H1 (cell line): Measurements from ENCODE around the gene THOP1. TPM values are rescaled to one million over a fixed set of nuclear protein-coding genes. Genes with fewer than 3 reads are reported as not detected.
A peak's percentile ranks its signal among the peaks of the same experiment; 100 is the strongest.

ENCODE experiments used
- BRCA1 ChIP-seq: IDR thresholded peaks from 2 replicates; pipeline ENCODE4 v1.6.1; 2012; ENCODE audit warnings: low read depth, low read length, improper control_type of control experiment
- JUND ChIP-seq: IDR thresholded peaks from 2 replicates; pipeline ENCODE4 v1.6.1; 2011; ENCODE audit warnings: mild to moderate bottlenecking, improper control_type of control experiment, low read length
- PHF8 ChIP-seq: fragments of 200-600 bp; sonication (generic); conservative IDR thresholded peaks from 2 replicates; pipeline ENCODE4 v1.7.1; 2012; ENCODE audit warnings: low read depth, mild to moderate bottlenecking, inconsistent platforms, low read length, moderate library complexity
- RNF2 ChIP-seq: fragments of 200-900, 300-1000 bp; sonication (generic); IDR thresholded peaks from 2 replicates; pipeline ENCODE4 v1.7.1; 2016; ENCODE audit warnings: borderline replicate concordance, low read depth, mild to moderate bottlenecking, antibody characterized with exemption, low read length; ENCODE audit not compliant: poor library complexity, severe bottlenecking; ENCODE audit errors: missing control alignments
- TAF1 ChIP-seq: IDR thresholded peaks from 2 replicates; pipeline ENCODE4 v1.6.1; 2011; ENCODE audit warnings: mild to moderate bottlenecking, low read depth, low read length
- polyA plus RNA-seq, 7 experiments: library from polyadenylated mRNA; depleted of rRNA in 3 of 7; stranded (reverse) in 5 of 7; unstranded in 2 of 7; fragments of >200 nt in 5 of 7; fragments of 200-250 nt in 2 of 7; gene quantifications; 1 replicate in 5 of 7; 2 replicates in 1 of 7; 4 replicates in 1 of 7; pipeline versions ENCODE4 v1.2.1 to v1.2.3, GENCODE V29; 2011 to 2013; ENCODE audit warnings: missing spikeins in 2 of 7, mixed read lengths in 2 of 7
- total RNA-seq: library from RNA; stranded (reverse); fragmentation: NEBNext Ultra II Directional; extraction: Animal tissue kit (Norgen Biotek cat#: 25700); gene quantifications from 2 replicates; pipeline ENCODE4 v1.2.1, GENCODE V29; 2021
- TF ChIP-seq, protein P1 (sequence below): fragments of 300-600 bp; sonication (generic); IDR thresholded peaks from 2 replicates; pipeline ENCODE4 v1.7.1; 2012; ENCODE audit warnings: low read length, moderate library complexity, mild to moderate bottlenecking, inconsistent platforms; ENCODE audit not compliant: insufficient replicate concordance

Gene THOP1
- total and polyA plus RNA-seq, 2 of the 8 experiments (the other 6 are each of a cell fraction or from before 2014, with no cell fraction given): 136 to 159 TPM

DNA sequence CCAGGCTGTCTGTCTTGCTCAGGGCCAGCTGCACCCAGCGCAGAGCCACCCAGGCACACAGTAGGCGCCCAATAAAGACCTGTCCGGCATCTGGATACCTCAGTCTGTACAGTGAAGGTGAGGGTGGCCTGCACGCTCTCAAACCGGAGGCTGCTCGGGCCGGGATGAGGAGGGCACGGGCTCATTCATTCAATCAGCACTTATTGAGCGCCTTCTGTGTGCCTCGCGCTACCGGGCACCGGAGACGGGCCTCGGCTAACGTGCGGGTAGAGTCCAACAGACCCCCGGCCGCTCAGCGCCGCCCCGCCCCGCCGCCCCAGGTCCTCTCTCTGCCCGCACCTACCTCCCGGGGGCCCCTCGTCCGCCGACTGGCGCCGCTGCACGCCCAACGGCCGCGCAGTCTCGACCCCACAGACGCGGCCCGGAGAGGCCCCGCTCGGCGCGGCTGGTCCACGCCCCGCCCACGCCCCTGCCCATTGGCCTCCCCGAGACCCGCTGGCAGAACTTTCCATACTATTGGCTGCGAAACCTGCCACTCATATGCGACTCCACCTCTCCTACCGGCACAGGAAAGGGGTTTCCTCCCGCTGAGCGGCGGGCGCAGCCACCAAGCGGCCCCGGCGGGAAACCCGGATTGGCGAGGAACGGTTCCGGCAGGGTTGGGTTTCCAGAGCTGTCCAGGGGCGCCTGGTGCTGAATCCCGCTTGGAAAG, 45.5 kb upstream of the THOP1 start, which contains the start of gene SLC39A3 (continued):
- TF ChIP-seq, protein P1, sequence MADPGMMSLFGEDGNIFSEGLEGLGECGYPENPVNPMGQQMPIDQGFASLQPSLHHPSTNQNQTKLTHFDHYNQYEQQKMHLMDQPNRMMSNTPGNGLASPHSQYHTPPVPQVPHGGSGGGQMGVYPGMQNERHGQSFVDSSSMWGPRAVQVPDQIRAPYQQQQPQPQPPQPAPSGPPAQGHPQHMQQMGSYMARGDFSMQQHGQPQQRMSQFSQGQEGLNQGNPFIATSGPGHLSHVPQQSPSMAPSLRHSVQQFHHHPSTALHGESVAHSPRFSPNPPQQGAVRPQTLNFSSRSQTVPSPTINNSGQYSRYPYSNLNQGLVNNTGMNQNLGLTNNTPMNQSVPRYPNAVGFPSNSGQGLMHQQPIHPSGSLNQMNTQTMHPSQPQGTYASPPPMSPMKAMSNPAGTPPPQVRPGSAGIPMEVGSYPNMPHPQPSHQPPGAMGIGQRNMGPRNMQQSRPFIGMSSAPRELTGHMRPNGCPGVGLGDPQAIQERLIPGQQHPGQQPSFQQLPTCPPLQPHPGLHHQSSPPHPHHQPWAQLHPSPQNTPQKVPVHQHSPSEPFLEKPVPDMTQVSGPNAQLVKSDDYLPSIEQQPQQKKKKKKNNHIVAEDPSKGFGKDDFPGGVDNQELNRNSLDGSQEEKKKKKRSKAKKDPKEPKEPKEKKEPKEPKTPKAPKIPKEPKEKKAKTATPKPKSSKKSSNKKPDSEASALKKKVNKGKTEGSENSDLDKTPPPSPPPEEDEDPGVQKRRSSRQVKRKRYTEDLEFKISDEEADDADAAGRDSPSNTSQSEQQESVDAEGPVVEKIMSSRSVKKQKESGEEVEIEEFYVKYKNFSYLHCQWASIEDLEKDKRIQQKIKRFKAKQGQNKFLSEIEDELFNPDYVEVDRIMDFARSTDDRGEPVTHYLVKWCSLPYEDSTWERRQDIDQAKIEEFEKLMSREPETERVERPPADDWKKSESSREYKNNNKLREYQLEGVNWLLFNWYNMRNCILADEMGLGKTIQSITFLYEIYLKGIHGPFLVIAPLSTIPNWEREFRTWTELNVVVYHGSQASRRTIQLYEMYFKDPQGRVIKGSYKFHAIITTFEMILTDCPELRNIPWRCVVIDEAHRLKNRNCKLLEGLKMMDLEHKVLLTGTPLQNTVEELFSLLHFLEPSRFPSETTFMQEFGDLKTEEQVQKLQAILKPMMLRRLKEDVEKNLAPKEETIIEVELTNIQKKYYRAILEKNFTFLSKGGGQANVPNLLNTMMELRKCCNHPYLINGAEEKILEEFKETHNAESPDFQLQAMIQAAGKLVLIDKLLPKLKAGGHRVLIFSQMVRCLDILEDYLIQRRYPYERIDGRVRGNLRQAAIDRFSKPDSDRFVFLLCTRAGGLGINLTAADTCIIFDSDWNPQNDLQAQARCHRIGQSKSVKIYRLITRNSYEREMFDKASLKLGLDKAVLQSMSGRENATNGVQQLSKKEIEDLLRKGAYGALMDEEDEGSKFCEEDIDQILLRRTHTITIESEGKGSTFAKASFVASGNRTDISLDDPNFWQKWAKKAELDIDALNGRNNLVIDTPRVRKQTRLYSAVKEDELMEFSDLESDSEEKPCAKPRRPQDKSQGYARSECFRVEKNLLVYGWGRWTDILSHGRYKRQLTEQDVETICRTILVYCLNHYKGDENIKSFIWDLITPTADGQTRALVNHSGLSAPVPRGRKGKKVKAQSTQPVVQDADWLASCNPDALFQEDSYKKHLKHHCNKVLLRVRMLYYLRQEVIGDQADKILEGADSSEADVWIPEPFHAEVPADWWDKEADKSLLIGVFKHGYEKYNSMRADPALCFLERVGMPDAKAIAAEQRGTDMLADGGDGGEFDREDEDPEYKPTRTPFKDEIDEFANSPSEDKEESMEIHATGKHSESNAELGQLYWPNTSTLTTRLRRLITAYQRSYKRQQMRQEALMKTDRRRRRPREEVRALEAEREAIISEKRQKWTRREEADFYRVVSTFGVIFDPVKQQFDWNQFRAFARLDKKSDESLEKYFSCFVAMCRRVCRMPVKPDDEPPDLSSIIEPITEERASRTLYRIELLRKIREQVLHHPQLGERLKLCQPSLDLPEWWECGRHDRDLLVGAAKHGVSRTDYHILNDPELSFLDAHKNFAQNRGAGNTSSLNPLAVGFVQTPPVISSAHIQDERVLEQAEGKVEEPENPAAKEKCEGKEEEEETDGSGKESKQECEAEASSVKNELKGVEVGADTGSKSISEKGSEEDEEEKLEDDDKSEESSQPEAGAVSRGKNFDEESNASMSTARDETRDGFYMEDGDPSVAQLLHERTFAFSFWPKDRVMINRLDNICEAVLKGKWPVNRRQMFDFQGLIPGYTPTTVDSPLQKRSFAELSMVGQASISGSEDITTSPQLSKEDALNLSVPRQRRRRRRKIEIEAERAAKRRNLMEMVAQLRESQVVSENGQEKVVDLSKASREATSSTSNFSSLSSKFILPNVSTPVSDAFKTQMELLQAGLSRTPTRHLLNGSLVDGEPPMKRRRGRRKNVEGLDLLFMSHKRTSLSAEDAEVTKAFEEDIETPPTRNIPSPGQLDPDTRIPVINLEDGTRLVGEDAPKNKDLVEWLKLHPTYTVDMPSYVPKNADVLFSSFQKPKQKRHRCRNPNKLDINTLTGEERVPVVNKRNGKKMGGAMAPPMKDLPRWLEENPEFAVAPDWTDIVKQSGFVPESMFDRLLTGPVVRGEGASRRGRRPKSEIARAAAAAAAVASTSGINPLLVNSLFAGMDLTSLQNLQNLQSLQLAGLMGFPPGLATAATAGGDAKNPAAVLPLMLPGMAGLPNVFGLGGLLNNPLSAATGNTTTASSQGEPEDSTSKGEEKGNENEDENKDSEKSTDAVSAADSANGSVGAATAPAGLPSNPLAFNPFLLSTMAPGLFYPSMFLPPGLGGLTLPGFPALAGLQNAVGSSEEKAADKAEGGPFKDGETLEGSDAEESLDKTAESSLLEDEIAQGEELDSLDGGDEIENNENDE: no peak
- TF ChIP-seq TAF1 (0 out of 2 replicates have a peak, but pooled peaks have one; percentile 50), JUND (0 out of 2 replicates have a peak, but pooled peaks have one; percentile 22), PHF8 (peak; percentile 79), BRCA1 (peak; percentile 50; the same call in 1 of the 2 replicates), RNF2 (no peak)
